Tibial nerve (tissue), 4 donors: ENCODE data around the gene MAN1A2.

Source experiments
- CTCF ChIP-seq, 5 experiments: fragments of 200-600 bp in 3 of 5; fragments of 450-650 bp in 2 of 5; sonication (generic) in 3 of 5; IDR thresholded peaks; one replicate each; pipeline ENCODE4 v1.5.1; 2016 to 2019; ENCODE audit warnings: antibody characterized with exemption in 5 of 5, mild to moderate bottlenecking in 3 of 5, moderate library complexity in 2 of 5
- EP300 ChIP-seq, 2 donors: sonication (generic); formaldehyde crosslinking; IDR thresholded peaks; one replicate each; pipeline ENCODE4 v1.6.1; 2017; ENCODE audit warnings: antibody characterized with exemption in 2 of 2, mild to moderate bottlenecking in 1 of 2

DNA sequence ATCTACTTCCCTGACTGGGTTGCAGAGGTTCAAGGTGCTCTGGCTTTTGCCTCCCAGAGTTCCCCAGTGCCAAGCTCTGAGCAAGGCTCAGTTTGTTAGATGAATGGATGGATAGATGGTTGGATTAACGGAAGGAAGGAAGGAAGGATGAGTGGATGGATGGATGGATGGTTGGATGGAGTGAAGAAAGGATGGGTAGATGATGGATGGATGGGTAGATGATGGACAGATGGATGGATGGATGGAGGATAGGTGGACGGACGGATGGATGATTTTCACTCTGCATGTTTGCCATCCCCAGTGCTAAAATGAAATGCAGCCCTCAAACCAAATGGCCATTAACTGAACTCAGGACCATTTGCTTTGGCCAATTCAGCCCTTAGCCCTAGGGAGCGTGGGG lies 211.2 kb downstream of the MAN1A2 start:
- TF ChIP-seq EP300 (IDR thresholded peaks at IDR 0.05), result no peak
- no peak for TF ChIP-seq CTCF (IDR thresholded peaks at IDR 0.05)
